Trophoblast cell (in vitro differentiated cells and primary cell): Measurements from ENCODE around the gene SST.

Source experiments
- DNase-seq, 2 donors: peaks; one replicate each; pipeline ENCODE4 v3.0.0-alpha.2; 2016
- H2AFZ ChIP-seq: 2 replicates; pipeline ENCODE4 v1.6.1; 2013; ENCODE audit warnings: low read length, moderate library complexity, mild to moderate bottlenecking; ENCODE audit not compliant: insufficient read depth, poor library complexity
- H2AK5ac ChIP-seq: 2 replicates; pipeline ENCODE4 v1.6.1; 2013; ENCODE audit warnings: mild to moderate bottlenecking, low read length
- H2BK120ac ChIP-seq: 2 replicates; pipeline ENCODE4 v1.6.1; 2013; ENCODE audit warnings: low read length, mild to moderate bottlenecking, moderate library complexity; ENCODE audit not compliant: insufficient read depth, poor library complexity
- H2BK12ac ChIP-seq: 2 replicates; pipeline ENCODE4 v1.6.1; 2013; ENCODE audit warnings: mild to moderate bottlenecking, low read length, moderate library complexity
- H2BK5ac ChIP-seq: 2 replicates; pipeline ENCODE4 v1.6.1; 2013; ENCODE audit warnings: low read length, low read depth, moderate library complexity, mild to moderate bottlenecking; ENCODE audit not compliant: poor library complexity
- H3K14ac ChIP-seq: 2 replicates; pipeline ENCODE4 v1.6.1; 2013; ENCODE audit warnings: mild to moderate bottlenecking, low read length
- H3K18ac ChIP-seq: 2 replicates; pipeline ENCODE4 v1.6.1; 2013; ENCODE audit warnings: mild to moderate bottlenecking, low read length
- H3K23ac ChIP-seq: 2 replicates; pipeline ENCODE4 v1.6.1; 2013; ENCODE audit warnings: low read length
- H3K27ac ChIP-seq: 2 replicates; pipeline ENCODE4 v1.5.1; 2013; ENCODE audit warnings: low read depth, mild to moderate bottlenecking, inconsistent platforms, low read length, moderate library complexity
- H3K27me3 ChIP-seq: 2 replicates; pipeline ENCODE4 v1.6.1; 2013; ENCODE audit warnings: inconsistent platforms, mild to moderate bottlenecking, low read length, moderate library complexity; ENCODE audit not compliant: insufficient read depth
- H3K36me3 ChIP-seq, 2 experiments: 1 replicate in 1 of 2; 2 replicates in 1 of 2; pipeline ENCODE4 v1.6.1; 2013; ENCODE audit warnings: low read length in 2 of 2, mild to moderate bottlenecking in 2 of 2, moderate library complexity in 1 of 2; ENCODE audit not compliant: insufficient read depth in 2 of 2, control insufficient read depth in 1 of 2
- H3K4ac ChIP-seq: 2 replicates; pipeline ENCODE4 v1.6.1; 2013; ENCODE audit warnings: low read depth, mild to moderate bottlenecking, low read length, moderate library complexity
- H3K4me1 ChIP-seq, 2 experiments: 1 replicate in 1 of 2; 2 replicates in 1 of 2; pipeline ENCODE4 v1.6.1; 2013; ENCODE audit warnings: low read length in 2 of 2, mild to moderate bottlenecking in 2 of 2, moderate library complexity in 1 of 2; ENCODE audit not compliant: insufficient read depth in 2 of 2, control insufficient read depth in 1 of 2
- H3K4me2 ChIP-seq: 2 replicates; pipeline ENCODE4 v1.6.1; 2013; ENCODE audit warnings: inconsistent platforms, mild to moderate bottlenecking, low read length, moderate library complexity
- H3K4me3 ChIP-seq: 2 replicates; pipeline ENCODE4 v1.5.1; 2013; ENCODE audit warnings: mild to moderate bottlenecking, low read depth, low read length, inconsistent platforms
- H3K79me1 ChIP-seq: one replicate; pipeline ENCODE4 v1.6.1; 2013; ENCODE audit warnings: low read length
- H3K79me2 ChIP-seq: 2 replicates; pipeline ENCODE4 v1.6.1; 2013; ENCODE audit warnings: low read length, mild to moderate bottlenecking; ENCODE audit not compliant: control insufficient read depth, insufficient read depth, poor library complexity
- H3K9ac ChIP-seq: 2 replicates; pipeline ENCODE4 v1.6.1; 2013; ENCODE audit warnings: mild to moderate bottlenecking, low read length
- H3K9me3 ChIP-seq: 2 replicates; pipeline ENCODE4 v1.6.1; 2013; ENCODE audit warnings: low read depth, mild to moderate bottlenecking, control low read depth, inconsistent platforms, low read length; ENCODE audit not compliant: insufficient read depth
- H4K12ac ChIP-seq: 2 replicates; pipeline ENCODE4 v1.6.1; 2013; ENCODE audit warnings: low read depth, mild to moderate bottlenecking, low read length, moderate library complexity
- H4K8ac ChIP-seq: 2 replicates; pipeline ENCODE4 v1.6.1; 2013; ENCODE audit warnings: low read depth, mild to moderate bottlenecking, low read length, moderate library complexity
- H4K91ac ChIP-seq: one replicate; pipeline ENCODE4 v1.6.1; 2013; ENCODE audit warnings: low read depth, mild to moderate bottlenecking, low read length, moderate library complexity
- WGBS: extraction: QIAGEN DNeasy Blood & Tissue Kit; methylation state at CpG from one replicate; pipeline ENCODE4 v1.1.7; 2013; ENCODE audit warnings: missing lambda C conversion rate; ENCODE audit not compliant: insufficient read length, insufficient coverage; ENCODE audit errors: extremely low coverage; 5-methylcytosine and 5-hydroxymethylcytosine counted together

Gene SST

DNA sequence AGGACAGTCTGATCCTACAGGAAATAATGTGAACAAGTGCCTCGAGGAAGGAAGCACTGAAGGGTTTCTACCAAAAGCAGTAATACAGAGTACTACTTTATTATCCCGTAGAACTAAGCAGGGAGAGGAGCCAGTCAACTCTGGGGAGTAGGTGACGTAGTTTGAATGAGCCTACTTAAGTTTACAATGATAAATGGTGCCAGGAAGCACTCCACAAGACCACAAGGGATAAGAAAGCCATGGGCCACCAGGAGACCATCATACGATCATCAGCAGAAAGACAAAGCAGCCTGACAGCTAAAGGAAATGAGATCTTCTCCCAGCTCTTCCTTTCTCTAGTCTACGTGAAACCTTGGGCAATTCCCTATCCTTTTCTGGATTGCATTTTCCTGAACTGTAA is 27.3 kb downstream of the SST start:
- H3K4ac ChIP-seq: no peak overlapping the region
- no peaks in the 10 kb centered on the region for H3K36me3 ChIP-seq
- H3K79me1 ChIP-seq: no peaks in the 10 kb centered on the region

DNA sequence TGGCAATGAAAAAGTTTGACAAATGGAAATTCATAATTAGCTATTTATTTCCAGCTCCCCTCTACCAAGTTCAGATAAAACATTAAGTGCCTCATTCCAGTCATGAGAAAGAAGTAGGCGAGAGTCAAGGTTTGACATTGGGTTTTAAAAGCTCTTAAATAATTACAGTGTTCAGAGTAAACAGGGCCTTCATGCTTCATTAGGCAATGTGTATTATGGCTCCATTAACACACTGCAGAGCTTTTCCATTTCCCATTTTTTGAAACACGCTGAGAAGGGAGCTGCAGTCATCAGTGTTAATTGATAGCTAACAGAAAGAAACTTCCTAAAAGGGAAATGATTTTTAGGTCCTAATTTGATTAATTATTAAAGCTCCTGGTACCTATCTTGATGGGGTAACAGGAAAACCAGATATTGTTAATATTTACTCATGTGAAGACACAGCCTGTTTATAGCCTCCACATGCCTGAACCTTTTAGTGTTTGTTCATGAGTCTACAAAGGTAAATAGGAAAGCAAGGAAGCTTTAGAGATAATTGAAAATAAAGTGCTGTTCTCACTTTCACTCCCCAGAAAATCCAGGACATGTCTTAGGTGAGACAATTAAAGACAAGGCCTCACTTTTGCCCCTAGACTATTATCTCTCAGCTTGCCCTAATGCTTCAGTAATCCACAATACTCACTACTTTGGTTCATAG is 28.7 kb downstream of the SST start:
- no peak overlapping the region for H3K4me3 ChIP-seq
- H3K4ac ChIP-seq: no peak overlapping the region
- H3K4me2 ChIP-seq: no peak overlapping the region
- no peaks in the 10 kb centered on the region for H3K9me3 ChIP-seq
- H3K36me3 ChIP-seq: no peaks in the 10 kb centered on the region
- no peak overlapping the region for H4K8ac ChIP-seq
- no peak overlapping the region for H3K23ac ChIP-seq
- H3K79me1 ChIP-seq: no peaks in the 10 kb centered on the region
- H3K4me1 ChIP-seq: no peaks in the 10 kb centered on the region
- H2AK5ac ChIP-seq: no peak overlapping the region
- no peak overlapping the region for H2BK120ac ChIP-seq
- H2AFZ ChIP-seq: no peak overlapping the region
- no peak overlapping the region for H4K91ac ChIP-seq
- H2BK5ac ChIP-seq: no peak overlapping the region
- no peak overlapping the region for H3K27ac ChIP-seq
- no peaks in the 10 kb centered on the region for H3K27me3 ChIP-seq
- no peak overlapping the region for H3K14ac ChIP-seq
- DNase-seq: no peak
- no peak overlapping the region for H3K9ac ChIP-seq
- no CpG with 5 or more reads among the region's 2 CpGs for WGBS
- H3K18ac ChIP-seq: no peak overlapping the region
- no peak overlapping the region for H2BK12ac ChIP-seq
- no peak overlapping the region for H4K12ac ChIP-seq
- no peaks in the 10 kb centered on the region for H3K79me2 ChIP-seq

More for the DNA sequence above, 27.3 kb downstream of the SST start:
- Histone ChIP-seq H3K9ac (no peak overlapping the region), H3K4me3 (no peak overlapping the region), H3K14ac (no peak overlapping the region), H2BK120ac (no peak overlapping the region), H3K79me2 (no peaks in the 10 kb centered on the region), H4K12ac (no peak overlapping the region), H2BK12ac (no peak overlapping the region), H4K8ac (no peak overlapping the region), H3K9me3 (no peaks in the 10 kb centered on the region), H2AK5ac (no peak overlapping the region), H3K27me3 (no peaks in the 10 kb centered on the region), H2AFZ (no peak overlapping the region), H3K23ac (no peak overlapping the region), H3K4me2 (no peak overlapping the region), H3K18ac (no peak overlapping the region), H2BK5ac (no peak overlapping the region), H3K27ac (no peak overlapping the region), H3K4me1 (no peaks in the 10 kb centered on the region), H4K91ac (no peak overlapping the region)
- no peak for DNase-seq
- WGBS: no CpG with 5 or more reads among the region's 5 CpGs

DNA sequence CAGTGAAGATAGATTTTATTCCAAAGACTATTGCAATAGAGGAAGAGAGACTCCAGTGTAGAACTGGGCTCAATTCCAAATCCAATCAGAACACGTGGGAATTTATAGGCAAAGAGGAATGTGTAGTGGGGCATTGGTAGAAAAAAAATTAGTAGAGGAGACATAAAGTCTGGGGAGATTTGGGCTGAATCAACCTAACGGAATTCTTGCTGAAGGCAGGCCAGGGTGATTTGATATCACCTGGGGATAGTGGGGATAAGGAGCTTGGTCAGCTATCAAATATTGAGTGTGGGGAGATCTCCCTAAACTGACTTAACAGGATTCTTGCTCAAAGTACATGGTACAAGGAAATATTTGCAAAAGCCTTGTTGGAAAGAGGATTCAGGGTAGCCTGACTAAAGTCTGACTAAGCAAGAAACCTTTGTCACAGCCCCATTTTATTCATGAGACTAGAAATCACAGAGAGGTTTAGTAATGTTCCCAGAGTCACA is 29.6 kb downstream of the SST start:
- Histone ChIP-seq H3K36me3 (no peaks in the 10 kb centered on the region), H3K79me1 (no peaks in the 10 kb centered on the region), H3K23ac (no peak overlapping the region), H4K12ac (no peak overlapping the region), H2BK5ac (no peak overlapping the region), H4K8ac (no peak overlapping the region), H3K4me2 (no peak overlapping the region), H3K4ac (no peak overlapping the region), H4K91ac (no peak overlapping the region), H3K79me2 (no peaks in the 10 kb centered on the region), H3K14ac (no peak overlapping the region), H2AK5ac (no peak overlapping the region), H2AFZ (no peak overlapping the region), H3K18ac (no peak overlapping the region), H2BK120ac (no peak overlapping the region), H3K27ac (no peak overlapping the region), H3K9ac (no peak overlapping the region), H2BK12ac (no peak overlapping the region), H3K27me3 (no peaks in the 10 kb centered on the region), H3K9me3 (no peaks in the 10 kb centered on the region), H3K4me3 (no peak overlapping the region), H3K4me1 (no peaks in the 10 kb centered on the region)
- no CpG with 5 or more reads among the region's 2 CpGs for WGBS
- DNase-seq: no peak

- Histone ChIP-seq H3K9ac (no peak overlapping the region), H3K18ac (no peak overlapping the region), H2AK5ac (no peak overlapping the region), H3K4me3 (no peak overlapping the region), H3K23ac (no peak overlapping the region), H3K79me2 (no peaks in the 10 kb centered on the region), H3K9me3 (no peaks in the 10 kb centered on the region), H3K27ac (no peak overlapping the region), H3K79me1 (no peaks in the 10 kb centered on the region), H2AFZ (no peak overlapping the region), H4K91ac (no peak overlapping the region), H2BK5ac (no peak overlapping the region), H2BK120ac (no peak overlapping the region), H3K4me1 (no peaks in the 10 kb centered on the region), H3K27me3 (no peaks in the 10 kb centered on the region), H3K4ac (no peak overlapping the region), H3K14ac (no peak overlapping the region), H4K8ac (no peak overlapping the region), H2BK12ac (no peak overlapping the region), H3K36me3 (no peaks in the 10 kb centered on the region), H4K12ac (no peak overlapping the region), H3K4me2 (no peak overlapping the region)
- no CpG with 5 or more reads among the region's 5 CpGs for WGBS
- no peak for DNase-seq
Measured at GRCh38 chr3:187639927-187640568, 30.1 kb downstream of the SST start.
